Stimulated activated CD8-positive, alpha-beta memory T cell treated with anti-CD3 and anti-CD28 coated beads, Interleukin-7, amount 100 ng/mL, for 1 hour (primary cell): ENCODE measurements around the gene MCM9.
"Not testable (repeated sequence)": the region's sequence is repeated elsewhere in the genome, so short reads cannot be mapped to it uniquely, and the experiment has no call there.

Source experiments
- DNase-seq, 2 donors: peaks; one replicate each; pipeline ENCODE4 v3.0.0-alpha.2; 2020; ENCODE audit warnings: low read depth in 2 of 2

The MCM9 gene

DNA sequence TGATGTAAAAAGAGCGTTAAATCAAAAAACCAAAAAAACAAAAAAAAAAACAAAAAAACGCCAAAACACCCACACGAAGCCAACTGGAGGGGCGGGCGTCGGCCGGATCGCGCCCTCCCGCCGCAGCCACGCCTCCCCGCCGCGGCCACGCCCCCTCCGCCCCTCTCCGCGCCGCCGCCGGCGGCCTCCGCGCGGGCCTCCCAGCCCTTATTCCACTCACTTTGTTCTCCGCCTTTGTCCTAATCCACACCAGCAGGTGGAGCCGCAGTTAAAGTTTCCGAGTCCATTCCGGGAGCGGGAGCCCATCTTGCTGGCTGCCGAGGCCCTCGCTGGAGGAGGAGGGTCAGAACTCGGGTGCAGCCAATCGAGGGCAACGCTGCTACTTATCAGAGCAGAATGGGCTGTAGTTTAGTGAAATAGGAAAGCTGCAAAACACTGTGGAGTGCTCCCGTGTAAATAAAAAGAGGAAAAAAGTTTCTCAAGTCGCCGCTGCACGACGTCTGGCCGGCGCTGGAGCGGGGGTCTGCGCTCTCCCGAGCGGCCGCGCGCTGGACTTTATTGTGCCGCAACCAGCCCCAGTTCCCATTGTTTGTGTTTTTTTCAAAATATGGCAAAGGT is 41.0 kb downstream of the MCM9 start, which contains the start of gene ASF1A:
TSS of gene ASF1A (plus strand) at position 346 of the 618 bp plus-strand sequence. CDS start at position 608, 262 bp downstream.
- peak; percentile 84 to 88 for DNase-seq

GRCh38 chr6:118893064-118893806 is 41.7 kb downstream of the MCM9 start:
- peak; percentile 5 to 8 for DNase-seq

DNA sequence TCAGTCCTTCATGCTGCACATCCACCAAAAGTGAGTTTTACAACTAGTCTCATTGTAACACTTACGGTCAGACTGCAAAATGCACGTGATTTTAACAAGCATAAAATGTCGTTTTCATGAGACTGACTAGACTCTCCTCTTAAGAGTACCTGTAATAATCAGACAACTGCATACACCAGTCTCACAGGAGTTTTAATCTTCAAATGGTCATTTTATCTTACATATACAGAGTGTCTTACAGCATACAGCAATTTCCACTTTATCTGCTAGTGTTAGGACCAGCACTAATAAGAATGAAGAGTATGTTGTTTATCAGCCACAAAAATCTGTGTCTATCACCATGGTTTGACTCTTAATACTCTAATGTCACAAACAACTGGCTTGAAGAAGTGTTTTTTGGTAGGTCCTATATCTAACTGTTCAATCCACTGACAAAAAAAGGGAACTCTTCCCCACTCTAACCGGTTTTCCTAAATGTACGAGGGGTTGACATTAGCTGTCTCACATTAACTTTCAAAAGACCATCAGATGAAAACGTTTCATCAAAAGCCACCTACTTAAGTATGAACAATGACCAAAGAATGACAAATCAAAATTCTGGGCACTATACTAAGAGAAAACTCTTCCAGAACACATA is 42.5 kb downstream of the MCM9 start:
- DNase-seq: no peak

- no peak for DNase-seq
Observed at GRCh38 chr6:118890997-118891790, 43.8 kb downstream of the MCM9 start.

GRCh38 chr6:118889163-118889562 is 45.8 kb downstream of the MCM9 start:
- no peak for DNase-seq

GRCh38 chr6:118886641-118887040 is 48.3 kb downstream of the MCM9 start:
- no peak for DNase-seq

- no peak for DNase-seq
Observed at GRCh38 chr6:118882314-118882905, 52.5 kb downstream of the MCM9 start.

DNA sequence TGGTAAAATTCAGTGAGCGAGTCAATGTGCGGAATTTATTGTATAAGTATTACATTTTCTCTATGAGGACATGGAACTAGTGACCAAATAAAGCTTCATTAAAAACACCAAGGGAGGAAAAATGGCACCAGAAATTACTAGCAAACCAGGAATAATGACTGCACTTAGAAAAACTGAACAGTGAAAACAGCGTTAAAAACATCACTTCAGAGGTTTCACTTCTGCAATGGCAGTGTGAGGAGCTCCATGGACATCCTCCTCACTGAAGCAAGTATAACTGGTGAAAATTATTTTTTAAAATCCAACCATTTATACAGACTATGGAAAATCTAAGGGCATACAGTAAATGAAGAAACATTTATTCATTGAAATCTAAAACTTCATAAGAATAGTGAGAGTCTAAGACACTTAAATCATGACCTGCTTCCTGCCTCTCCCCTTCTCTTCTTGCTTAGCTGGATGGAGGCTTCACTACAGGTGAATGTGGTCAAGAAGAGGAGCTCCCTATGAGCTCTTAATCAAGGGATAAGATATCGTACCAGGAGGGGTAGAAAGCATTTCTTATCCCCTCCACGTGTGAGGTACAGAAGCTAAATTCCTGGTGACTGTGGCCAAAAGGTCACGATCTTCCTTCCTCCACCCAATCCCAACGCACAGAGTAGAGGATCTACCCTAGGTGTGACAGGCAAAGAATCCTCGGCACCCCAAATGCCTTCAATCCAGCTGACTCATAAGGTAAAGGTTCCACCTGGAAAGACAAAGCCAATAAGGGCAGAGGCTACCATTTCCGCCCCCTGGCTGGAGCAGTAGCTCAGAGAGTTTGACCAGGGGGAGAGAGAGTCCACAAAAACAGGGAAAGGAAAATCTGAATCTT is 53.3 kb downstream of the MCM9 start:
- DNase-seq: no peak

DNA sequence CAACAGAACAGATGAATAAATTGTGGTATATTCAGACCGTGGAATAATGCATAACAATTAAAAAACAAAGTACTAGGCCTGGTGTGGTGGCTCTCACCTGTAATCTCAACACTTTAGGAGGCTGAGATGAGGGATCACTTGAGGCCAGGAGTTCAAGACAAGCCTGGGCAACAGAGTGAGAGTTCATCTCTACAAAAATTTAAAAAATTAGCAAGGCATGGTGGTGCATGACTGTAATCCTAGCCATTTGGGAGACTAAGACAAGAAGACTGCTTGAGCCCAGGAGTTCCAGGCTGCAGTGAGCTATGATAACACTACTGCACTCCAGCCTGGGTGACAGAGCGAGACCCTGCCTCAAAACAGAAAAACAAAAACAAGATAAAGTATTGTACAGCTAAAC is 57.2 kb downstream of the MCM9 start:
- DNase-seq: no peak

DNA sequence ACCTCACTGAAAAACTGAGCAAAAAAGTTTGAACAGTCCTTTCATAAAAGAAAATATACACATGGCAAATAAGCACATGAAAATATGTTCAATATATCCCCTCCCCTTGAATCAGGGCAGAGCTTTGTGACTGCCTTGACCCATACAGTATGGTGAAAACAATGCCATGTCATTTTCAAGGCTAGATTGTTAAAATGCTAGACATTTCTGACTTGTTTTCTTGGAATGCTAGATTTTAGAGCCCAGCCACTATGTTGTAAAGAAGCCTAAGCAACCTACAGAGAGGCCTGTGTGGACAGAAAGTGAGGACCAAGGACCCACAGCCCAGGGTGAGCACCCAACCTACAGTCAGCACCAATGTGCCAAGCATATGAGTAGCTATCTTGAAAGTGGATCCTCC is 58.1 kb downstream of the MCM9 start:
- no peak for DNase-seq

DNA sequence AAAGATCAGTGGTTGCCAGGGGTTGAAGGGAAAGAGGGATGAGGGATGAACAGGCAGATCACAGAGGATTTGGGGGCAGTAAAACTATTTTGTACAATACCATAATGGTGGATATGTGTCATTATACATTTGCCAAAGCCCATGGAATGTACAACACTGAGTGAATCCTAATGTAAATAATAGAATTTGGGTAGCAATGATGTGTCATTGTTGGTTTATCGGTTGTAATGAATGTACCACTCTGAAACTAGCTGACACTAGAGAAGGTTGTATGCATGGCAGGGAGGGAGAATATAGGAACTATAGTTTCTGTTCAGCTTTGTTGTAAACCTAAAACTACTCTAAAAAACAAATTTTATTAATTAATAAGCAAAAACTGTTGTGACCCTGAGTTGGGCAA is 58.8 kb downstream of the MCM9 start:
- DNase-seq: no peak

- DNase-seq: no peak
Observed at GRCh38 chr6:118875672-118876071, 59.3 kb downstream of the MCM9 start.

DNA sequence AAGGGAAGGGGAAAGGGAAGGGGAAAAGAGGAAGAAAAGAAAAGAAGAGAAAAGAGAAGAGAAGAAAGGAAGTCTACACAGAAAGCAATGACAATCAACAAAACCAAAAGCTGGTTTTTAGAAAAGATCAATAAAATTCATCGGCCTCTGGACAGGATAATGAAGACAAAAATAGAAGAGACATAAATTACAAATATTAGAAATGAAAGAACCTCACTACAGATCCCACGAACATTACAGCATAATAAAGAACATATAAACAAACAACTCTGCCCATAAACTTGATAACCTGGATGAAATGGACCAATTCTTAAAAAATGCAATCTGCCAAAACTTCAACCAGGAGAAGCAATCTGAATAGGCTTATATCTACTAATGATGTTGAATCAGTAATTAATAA is 61.7 kb downstream of the MCM9 start:
- DNase-seq: no peak

- DNase-seq: no peak
Observed at GRCh38 chr6:118872726-118873125, 62.2 kb downstream of the MCM9 start.

- DNase-seq: no peak
Observed at GRCh38 chr6:118872318-118872717, 62.6 kb downstream of the MCM9 start.

DNA sequence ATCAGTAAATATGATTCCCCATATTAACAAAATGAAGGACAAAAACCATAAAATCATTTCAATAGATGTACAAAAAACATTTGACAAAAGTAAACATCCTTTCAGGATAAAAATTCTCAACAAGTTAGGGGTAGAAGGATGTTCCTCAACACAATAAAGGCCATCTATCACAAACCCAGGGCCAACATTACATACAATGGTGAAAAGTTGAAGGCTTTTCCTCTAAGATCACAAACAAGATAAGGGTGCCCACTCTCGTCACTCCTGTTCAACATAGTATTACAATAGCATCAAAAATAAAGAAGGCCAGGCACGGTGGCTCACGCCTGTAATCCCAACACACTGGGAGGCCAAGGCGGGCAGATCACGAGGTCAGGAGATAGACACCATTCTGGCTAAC is 63.6 kb downstream of the MCM9 start:
- no peak for DNase-seq

- no peak for DNase-seq
Observed at GRCh38 chr6:118869894-118870589, 64.9 kb downstream of the MCM9 start.

DNA sequence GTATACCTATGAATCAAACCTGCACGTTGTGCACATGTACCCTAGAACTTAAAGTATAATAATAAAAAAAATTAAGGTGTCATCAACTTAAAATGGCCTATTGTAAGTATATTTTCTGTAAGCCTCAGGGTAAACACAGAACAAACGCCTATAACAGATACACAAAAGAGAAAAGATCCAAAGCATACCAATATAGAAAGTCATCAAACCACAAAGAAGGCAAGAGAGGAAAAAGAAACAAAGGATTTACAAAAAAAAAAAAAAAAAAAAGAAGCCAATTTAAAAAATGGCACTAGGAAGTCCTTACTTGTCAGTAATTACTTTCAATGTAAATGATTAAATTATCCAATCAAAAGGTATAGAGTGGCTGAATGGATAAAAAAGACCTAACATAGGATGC is 65.6 kb downstream of the MCM9 start:
- no peak for DNase-seq

GRCh38 chr6:118868901-118869300 is 66.1 kb downstream of the MCM9 start:
- DNase-seq: not testable (repeated sequence)

GRCh38 chr6:118867181-118867580 is 67.8 kb downstream of the MCM9 start:
- DNase-seq: no peak
